HG03159 (cell line): ENCODE results near the gene PAPSS1.
"Not testable (repeated sequence)": the region's sequence is repeated elsewhere in the genome, so short reads cannot be mapped to it uniquely, and the experiment has no call there.

Source experiments
- ATAC-seq: cut with Tn5 transposase; IDR thresholded peaks from one replicate; pipeline ENCODE4 v1.9.1; 2021; ENCODE audit warnings: mild to moderate bottlenecking, moderate library complexity; ENCODE audit not compliant: unreplicated experiment

The PAPSS1 gene

GRCh38 chr4:107726131-107726925 is 6.3 kb upstream of the PAPSS1 start:
- ATAC-seq = not testable (repeated sequence)

DNA sequence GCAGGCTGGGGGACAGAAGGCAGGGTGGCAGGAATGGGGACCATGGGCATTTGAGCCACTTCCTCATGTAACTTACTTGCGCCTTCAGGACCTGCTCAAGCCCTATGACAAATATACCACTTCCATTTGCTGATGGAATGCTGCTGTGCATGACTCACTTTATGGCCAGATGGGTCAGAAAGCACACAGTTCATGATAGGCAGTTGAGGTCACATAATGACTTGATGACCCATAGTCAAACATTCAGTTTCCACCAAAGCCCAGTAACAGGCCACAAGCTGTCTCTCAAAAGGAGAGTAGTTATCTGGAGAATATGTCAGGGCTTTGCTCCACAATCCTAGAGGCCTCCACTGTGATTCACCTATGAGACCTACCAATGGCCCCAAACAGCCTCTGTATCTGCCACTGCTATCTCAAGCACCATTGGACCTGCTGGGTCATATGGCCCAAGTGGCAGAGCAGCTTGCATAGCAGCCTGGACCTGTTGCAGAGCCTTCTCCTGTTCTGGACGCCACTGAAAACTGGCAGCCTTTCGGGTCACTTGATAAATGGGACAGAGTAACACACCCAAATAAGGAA is 5.3 kb upstream of the PAPSS1 start:
- ATAC-seq = no peak

DNA sequence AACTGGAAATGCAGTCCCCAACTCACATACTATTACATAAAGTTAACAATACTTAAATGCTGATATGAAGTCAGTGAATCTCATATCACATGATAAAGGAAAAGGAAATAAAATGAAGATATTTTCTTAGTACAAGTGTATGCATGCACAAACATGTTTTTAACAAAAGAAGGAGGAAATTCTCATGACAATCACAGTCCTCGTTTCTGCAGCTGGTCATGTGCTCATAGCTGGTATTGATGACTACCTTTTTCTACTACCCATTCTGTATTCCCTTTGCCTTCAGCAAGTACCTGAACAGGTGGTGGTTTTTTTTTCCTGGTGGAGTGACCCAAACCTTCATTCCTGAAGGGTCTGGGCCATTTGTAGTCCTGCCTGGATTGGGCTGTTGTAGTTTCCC is 3.3 kb upstream of the PAPSS1 start:
- ATAC-seq = not testable (repeated sequence)

DNA sequence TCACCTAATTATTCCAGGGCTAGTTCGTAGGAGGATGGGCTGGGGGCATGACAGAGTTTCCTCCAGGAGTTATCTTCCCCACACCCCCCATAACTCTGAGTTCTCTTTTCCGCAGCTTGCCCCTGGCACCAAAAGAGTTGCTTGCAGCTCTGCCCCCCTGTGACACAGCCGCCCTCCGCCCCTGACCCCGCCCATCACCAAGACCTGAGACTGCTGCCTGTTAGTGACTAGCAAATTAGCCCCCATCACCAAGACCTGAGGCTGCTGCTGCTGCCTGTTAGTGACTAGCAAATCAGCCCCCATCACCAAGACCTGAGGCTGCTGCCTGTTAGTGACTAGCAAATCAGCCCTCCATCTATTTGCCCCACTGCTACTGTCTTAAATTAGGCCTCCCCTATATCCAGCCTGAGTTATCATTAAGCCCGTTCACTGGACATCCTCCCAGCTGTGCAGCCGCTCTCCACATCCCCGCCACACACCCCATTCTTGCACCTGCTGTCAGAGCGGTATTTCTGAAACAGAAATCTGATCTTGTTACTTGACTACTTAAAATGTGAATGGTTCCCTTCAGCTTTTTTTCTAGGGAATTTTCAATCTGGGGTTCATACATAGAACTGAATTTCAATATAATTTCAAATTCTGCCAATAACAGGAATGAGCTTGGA is 1.5 kb upstream of the PAPSS1 start:
- ATAC-seq = no peak

DNA sequence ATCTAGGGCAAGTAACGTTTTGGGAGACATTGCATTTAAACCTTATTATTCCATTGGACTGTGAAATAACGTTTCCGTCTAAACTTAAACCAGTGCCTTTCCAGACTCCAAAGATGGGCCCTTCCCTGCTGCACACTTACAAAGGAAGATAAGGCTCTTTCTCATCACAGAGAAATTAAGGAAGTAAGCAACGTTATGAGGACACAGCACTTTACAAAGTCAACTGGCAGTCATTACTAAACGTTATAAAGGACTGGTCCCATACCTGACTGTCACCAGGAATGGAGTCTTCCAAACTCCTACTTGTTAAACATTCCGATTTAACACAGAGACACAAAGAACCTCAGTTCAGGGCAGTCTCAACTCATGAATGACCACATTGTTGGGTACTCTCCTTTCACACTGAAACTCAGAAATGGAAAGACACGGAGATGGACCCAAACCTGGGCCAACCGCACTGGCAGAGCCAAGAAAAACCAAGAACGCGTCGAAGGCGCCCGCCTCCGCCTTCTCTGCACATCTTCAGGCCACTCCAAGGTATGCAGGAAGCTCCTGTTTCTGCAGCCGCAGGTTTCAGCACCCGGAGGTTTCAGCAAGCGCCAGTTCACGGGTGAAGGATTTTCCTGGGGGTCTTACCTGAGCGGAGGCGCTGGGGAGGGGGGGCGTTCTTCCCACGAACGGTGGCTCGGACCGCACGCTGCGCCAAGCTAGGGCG is 670 bp downstream of the PAPSS1 start:
- ATAC-seq = peak; percentile 10

DNA sequence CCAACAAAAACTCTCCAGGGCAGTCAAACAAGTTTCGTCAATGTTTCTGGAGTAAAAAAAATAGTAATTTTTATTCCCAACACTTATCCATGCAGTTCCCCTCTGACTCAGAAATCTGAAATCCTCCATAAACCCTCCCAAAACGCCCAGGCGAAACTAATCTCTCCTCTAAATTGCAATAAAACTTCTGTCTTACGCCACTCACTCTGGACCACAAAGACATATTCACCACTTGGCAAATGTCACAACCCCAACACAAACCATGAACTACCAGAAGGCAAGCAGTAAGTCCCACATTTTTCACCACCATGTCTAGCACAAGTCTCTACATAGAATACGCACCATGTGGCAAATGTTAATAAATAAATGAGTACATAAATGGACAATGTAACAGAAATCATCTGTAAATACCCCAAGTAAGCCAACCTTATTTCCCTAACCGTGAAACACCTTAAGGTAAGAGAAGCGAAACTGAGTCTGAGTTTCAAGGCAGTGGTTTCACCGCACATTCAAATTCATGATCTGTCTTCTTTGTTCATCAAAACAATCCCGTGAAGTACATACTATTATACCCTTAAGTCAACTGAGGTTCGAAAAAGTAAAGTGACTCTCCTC is 1.6 kb downstream of the PAPSS1 start:
- ATAC-seq = peak; percentile 33

DNA sequence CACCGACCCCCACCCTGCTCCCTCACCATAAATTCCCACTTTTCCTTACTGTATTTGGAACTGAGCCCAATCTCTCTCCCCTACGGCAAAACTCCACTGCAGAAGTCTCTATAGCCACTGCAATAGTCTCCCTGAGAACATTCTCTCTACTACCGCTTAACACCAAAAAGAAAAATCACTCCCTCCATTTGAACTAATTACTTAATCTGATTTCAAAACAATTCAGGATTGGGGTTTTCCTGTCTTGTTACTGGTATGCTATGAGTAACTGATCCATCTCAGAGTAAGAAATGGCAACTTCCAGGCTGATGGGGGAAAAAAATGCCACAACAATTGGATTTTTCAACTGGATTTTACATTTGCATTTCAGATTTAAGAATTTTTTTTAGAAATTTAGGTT is 5.8 kb downstream of the PAPSS1 start:
- ATAC-seq = no peak

DNA sequence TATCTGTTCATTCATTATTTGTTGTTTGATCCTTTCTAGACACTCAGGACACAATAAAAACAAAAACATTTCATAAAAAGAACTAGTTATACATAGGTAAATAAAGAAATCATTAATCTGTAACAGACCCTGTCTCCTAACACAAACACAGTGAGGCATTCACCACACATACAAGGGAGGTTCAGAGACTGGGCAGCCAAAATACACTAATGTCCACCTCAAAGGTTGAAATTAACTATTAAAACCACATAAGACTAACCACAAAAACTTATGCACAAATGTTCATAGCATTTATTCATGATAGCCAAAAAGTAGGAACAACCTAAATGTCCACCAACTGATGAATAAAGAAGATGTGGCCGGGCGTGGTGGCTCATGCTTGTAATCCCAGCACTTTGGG is 7.8 kb downstream of the PAPSS1 start:
- ATAC-seq = no peak

DNA sequence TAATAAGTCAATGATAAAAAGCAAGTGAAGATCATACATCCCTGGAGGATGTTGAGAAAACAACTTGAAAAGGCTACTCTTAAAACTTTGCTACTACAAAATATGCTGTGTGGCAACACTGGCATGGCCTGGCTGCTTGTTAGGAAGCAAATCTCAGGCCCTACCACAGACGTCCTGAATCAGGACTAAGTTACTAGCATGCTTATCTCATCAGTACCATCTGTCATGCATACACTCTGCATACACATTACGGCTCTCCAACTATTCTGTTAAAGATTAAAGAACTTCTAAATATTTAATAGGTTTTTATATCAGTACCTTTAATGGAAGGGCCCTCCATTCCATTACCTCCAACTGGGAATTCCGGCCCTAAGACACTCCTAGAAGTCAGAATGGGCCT is 8.2 kb downstream of the PAPSS1 start:
- no peak for ATAC-seq

DNA sequence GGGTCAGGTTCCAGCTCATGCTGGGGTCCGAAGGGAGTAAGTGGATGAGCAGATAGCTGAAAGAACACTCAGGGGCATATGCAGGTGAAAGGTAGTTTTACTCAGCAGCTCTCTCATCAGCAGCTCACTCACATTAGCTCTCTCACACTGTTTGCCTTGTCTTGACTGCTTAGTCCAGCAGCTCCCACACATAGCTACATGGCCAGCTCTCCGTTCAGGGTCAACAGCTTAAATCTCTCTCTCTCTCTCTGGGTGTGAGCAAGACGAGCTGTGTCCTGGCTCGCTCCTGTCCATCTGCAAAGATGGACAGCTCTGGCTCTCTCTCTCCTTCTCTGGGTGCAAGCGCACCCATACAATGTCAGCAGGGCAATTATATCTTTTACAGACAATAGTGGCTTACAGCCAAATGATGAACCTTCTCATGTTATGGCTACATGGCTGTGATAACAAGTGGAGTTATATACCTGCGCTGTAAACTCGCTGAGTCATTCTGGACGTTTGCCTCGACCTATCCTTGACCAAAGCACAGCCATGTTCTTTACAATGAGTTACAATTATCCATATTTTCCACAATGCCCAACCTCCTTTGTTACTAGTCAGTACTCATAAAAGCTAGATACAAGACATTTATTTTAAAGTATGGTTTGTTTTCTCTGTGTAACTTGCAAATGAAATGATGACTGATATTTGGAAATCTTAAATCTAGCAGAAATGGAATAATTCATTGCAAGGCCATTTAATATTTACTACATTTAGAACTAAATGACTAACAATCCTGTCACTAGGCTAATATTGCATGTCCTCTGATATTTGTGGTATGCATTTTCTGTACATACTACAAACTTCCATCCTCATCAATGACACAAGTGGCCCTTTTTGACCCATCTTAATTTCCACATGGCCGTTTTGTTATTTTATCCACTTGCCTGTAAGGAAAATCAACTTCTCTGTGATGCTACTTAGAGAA is 9.3 kb downstream of the PAPSS1 start:
- ATAC-seq = no peak

DNA sequence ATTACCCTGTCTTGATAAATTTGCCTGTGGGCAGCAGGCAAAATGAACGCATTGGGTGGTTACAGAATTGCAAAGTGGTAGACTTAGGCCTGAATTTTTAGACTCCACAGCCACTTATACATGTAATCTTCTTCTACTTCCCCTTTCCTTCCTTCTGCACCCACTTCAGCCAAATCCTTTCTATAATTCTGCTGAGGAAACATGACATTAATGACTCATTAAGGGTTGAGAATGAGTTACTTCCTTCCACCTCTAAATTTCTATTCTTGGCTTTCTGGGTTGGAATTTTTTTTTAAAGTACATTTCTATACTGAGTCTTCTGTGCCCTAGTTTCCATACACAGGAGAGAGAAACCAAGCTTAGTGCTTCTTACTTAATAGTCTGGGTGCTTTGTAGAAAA is 10.1 kb downstream of the PAPSS1 start:
- ATAC-seq = peak; percentile 65

GRCh38 chr4:107708225-107708624 is 11.8 kb downstream of the PAPSS1 start:
- ATAC-seq = no peak

GRCh38 chr4:107705742-107706556 is 14.1 kb downstream of the PAPSS1 start:
- ATAC-seq = no peak

- no peak for ATAC-seq
Observed at GRCh38 chr4:107701565-107701964, 18.5 kb downstream of the PAPSS1 start.

GRCh38 chr4:107699466-107700206 is 20.4 kb downstream of the PAPSS1 start:
- ATAC-seq = no peak

- ATAC-seq = not testable (repeated sequence)
Observed at GRCh38 chr4:107696187-107696586, 23.8 kb downstream of the PAPSS1 start.

DNA sequence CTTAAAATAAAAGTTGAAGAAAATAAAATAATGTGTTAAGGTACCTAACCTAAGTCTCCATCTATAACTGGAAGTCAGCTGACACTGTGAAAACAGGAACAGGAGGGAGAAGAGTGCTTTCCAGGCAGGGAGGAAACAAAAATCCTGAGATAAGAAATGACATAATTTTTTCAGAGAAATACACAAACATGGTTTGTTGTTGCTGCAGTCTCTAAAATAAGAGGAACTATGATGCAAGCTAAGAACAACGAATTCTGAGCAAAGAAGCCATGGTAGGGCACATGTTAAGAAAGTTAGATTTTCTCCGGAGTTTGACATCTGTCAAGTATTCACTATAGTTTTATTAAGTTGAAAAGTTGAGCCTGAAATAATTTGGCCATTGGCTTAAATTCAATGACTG is 26.9 kb downstream of the PAPSS1 start:
- no peak for ATAC-seq

GRCh38 chr4:107692202-107692601 is 27.8 kb downstream of the PAPSS1 start:
- ATAC-seq = no peak
